DND-41 (cell line): ENCODE data around the gene SLAIN1.

Experiments
- ATAC-seq: fragments of 200-7000 bp; cut with Tn5 transposase; 3 replicates; pipeline ENCODE4 v1.9.1; 2021; ENCODE audit warnings: low read depth; ENCODE audit not compliant: insufficient read depth
- DNase-seq: peaks from one replicate; pipeline ENCODE4 v3.0.0-alpha.2; 2020
- H2AFZ ChIP-seq: 2 replicates; pipeline ENCODE4 v1.6.0; 2012; ENCODE audit warnings: low read depth, low read length
- H3K27ac ChIP-seq: 2 replicates; pipeline ENCODE4 v1.5.1; 2012; ENCODE audit warnings: low read length, inconsistent platforms
- H3K27me3 ChIP-seq: fragments of 200-600 bp; sonication (generic); 2 replicates; pipeline ENCODE4 v1.6.0; 2012; ENCODE audit warnings: low read length, mild to moderate bottlenecking, inconsistent platforms; ENCODE audit not compliant: insufficient read depth, poor library complexity
- H3K36me3 ChIP-seq: 2 replicates; pipeline ENCODE4 v1.5.1; 2012; ENCODE audit warnings: low read length, inconsistent platforms; ENCODE audit not compliant: insufficient read depth
- H3K4me1 ChIP-seq: 2 replicates; pipeline ENCODE4 v1.5.1; 2012; ENCODE audit warnings: mild to moderate bottlenecking, low read length; ENCODE audit not compliant: insufficient read depth
- H3K4me2 ChIP-seq: 2 replicates; pipeline ENCODE4 v1.6.0; 2012; ENCODE audit warnings: mild to moderate bottlenecking, moderate library complexity, low read length, inconsistent platforms; ENCODE audit not compliant: insufficient read depth
- H3K4me3 ChIP-seq, 2 experiments: fragments of 200-600 bp in 1 of 2; shearing (Covaris generic) in 1 of 2; 2 replicates each; pipeline ENCODE4 v1.5.1; 2012 to 2016; ENCODE audit warnings: inconsistent platforms in 2 of 2, low read length in 2 of 2, mild to moderate bottlenecking in 2 of 2, low read depth in 1 of 2, moderate library complexity in 1 of 2
- H3K79me2 ChIP-seq: 2 replicates; pipeline ENCODE4 v1.6.0; 2012; ENCODE audit warnings: low read length, inconsistent platforms; ENCODE audit not compliant: insufficient read depth
- H3K9ac ChIP-seq: 2 replicates; pipeline ENCODE4 v1.6.0; 2012; ENCODE audit warnings: low read depth, mild to moderate bottlenecking, inconsistent platforms, low read length, moderate library complexity
- H3K9me3 ChIP-seq: 2 replicates; pipeline ENCODE4 v1.5.1; 2012; ENCODE audit warnings: low read length, moderate library complexity, mild to moderate bottlenecking, inconsistent platforms; ENCODE audit not compliant: insufficient read depth, severe bottlenecking
- H4K20me1 ChIP-seq: 2 replicates; pipeline ENCODE4 v1.6.0; 2012; ENCODE audit warnings: low read length; ENCODE audit not compliant: insufficient read depth
- EZH2 ChIP-seq: IDR thresholded peaks from 3 replicates; pipeline ENCODE4 v1.6.1; 2012; ENCODE audit warnings: borderline replicate concordance, low read depth, mild to moderate bottlenecking, moderate library complexity, low read length, inconsistent platforms; ENCODE audit not compliant: severe bottlenecking
- TF ChIP-seq, protein P1 (sequence below): IDR thresholded peaks from 2 replicates; pipeline ENCODE4 v1.5.1; 2012; ENCODE audit warnings: borderline replicate concordance, low read length, moderate library complexity, mild to moderate bottlenecking; ENCODE audit not compliant: poor library complexity, severe bottlenecking; ENCODE audit errors: extremely low read depth

Gene SLAIN1

DNA sequence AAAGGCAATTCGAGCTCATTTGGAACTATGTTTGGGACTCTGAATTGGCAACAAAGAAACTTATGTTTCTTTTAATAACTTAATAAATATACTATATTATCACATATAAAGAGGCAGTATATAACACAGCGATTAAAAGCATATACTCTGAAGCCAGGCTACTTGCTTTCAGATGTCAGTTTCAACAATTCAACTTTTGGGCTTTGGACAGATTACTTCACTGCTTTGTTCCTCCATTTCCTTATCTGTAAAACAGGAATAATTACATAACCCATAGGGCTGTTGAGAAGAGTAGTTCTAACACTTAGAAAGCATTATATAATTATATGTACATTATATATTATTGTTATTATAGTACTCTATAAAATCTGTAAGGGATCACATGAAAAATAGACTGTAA lies 113.9 kb downstream of the SLAIN1 start:
- Histone ChIP-seq H3K9me3 (no peaks in the 10 kb centered on the region), H3K27ac (no peak overlapping the region), H2AFZ (no peak overlapping the region), H3K36me3 (no peaks in the 10 kb centered on the region), H3K9ac (no peak overlapping the region), H3K27me3 (peaks cover 3% of the 10 kb centered on the region), H3K79me2 (no peaks in the 10 kb centered on the region), H3K4me3 (no peak overlapping the region), H4K20me1 (no peaks in the 10 kb centered on the region), H3K4me1 (no peaks in the 10 kb centered on the region), H3K4me2 (no peak overlapping the region)
- DNase-seq (no peak), ATAC-seq (no peak)
- no peak for TF ChIP-seq EZH2
- TF ChIP-seq, protein P1, sequence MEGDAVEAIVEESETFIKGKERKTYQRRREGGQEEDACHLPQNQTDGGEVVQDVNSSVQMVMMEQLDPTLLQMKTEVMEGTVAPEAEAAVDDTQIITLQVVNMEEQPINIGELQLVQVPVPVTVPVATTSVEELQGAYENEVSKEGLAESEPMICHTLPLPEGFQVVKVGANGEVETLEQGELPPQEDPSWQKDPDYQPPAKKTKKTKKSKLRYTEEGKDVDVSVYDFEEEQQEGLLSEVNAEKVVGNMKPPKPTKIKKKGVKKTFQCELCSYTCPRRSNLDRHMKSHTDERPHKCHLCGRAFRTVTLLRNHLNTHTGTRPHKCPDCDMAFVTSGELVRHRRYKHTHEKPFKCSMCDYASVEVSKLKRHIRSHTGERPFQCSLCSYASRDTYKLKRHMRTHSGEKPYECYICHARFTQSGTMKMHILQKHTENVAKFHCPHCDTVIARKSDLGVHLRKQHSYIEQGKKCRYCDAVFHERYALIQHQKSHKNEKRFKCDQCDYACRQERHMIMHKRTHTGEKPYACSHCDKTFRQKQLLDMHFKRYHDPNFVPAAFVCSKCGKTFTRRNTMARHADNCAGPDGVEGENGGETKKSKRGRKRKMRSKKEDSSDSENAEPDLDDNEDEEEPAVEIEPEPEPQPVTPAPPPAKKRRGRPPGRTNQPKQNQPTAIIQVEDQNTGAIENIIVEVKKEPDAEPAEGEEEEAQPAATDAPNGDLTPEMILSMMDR, result no peak

DNA sequence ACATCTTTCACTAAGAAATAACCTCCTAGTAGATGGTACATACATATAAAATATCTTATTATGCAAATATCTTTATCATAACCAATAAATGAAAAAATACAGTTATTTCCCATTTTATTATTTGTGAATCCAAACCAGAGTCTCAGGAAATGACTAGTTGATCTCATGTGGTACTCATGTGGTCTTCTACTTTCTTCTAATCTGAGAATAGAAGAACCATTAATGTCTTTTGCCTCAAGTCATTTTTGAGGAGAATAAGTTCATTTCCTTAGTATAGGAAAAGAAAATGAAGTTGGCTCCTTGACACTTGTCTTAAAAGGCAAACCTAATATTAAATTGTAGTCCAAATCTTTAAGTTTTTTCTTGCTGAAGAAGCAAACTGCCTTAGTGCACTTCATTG lies 114.5 kb downstream of the SLAIN1 start:
- no peaks in the 10 kb centered on the region for H3K36me3 ChIP-seq
- no peaks in the 10 kb centered on the region for H4K20me1 ChIP-seq
- no peak overlapping the region for H3K4me3 ChIP-seq
- H3K4me2 ChIP-seq, result no peak overlapping the region
- ATAC-seq (no peak), DNase-seq (no peak)
- no peaks in the 10 kb centered on the region for H3K79me2 ChIP-seq
- TF ChIP-seq, protein P1, result no peak
- TF ChIP-seq EZH2, result no peak
- H3K4me1 ChIP-seq, result no peaks in the 10 kb centered on the region
- no peak overlapping the region for H3K27ac ChIP-seq
- H3K9me3 ChIP-seq, result no peaks in the 10 kb centered on the region
- no peak overlapping the region for H3K9ac ChIP-seq
- H3K27me3 ChIP-seq, result peaks cover 3% of the 10 kb centered on the region
- no peak overlapping the region for H2AFZ ChIP-seq
